HepG2 (cell line): ENCODE results near the gene CDK2. TPM values are rescaled to one million over a fixed set of nuclear protein-coding genes. Genes with fewer than 3 reads are reported as not detected.

Experiments used
- ARNT2 ChIP-seq: sonication (generic); formaldehyde crosslinking; IDR thresholded peaks from 2 replicates; pipeline ENCODE4 v1.8.0; 2022; ENCODE audit warnings: mild to moderate bottlenecking, low read depth, missing genetic modification reagents, moderate library complexity
- ATF4 ChIP-seq, 2 experiments: fragments of 450-650 bp in 1 of 2; sonication (generic) in 1 of 2; formaldehyde crosslinking; IDR thresholded peaks; 2 replicates each; pipeline versions ENCODE4 v1.5.0 to v1.8.0; 2020 to 2022; ENCODE audit warnings: mild to moderate bottlenecking in 1 of 2, missing genetic modification reagents in 1 of 2
- CC2D1A ChIP-seq: sonication (generic); formaldehyde crosslinking; IDR thresholded peaks from 2 replicates; pipeline ENCODE4 v1.8.1; 2023; ENCODE audit warnings: mild to moderate bottlenecking, missing genetic modification reagents
- DNMT1 ChIP-seq: sonication (generic); formaldehyde crosslinking; IDR thresholded peaks from 2 replicates; pipeline ENCODE4 v1.5.1; 2020; ENCODE audit warnings: mild to moderate bottlenecking, missing genetic modification reagents
- HIVEP1 ChIP-seq: sonication (generic); formaldehyde crosslinking; IDR thresholded peaks from 2 replicates; pipeline ENCODE4 v1.4.0; 2020; ENCODE audit warnings: mild to moderate bottlenecking, missing genetic modification reagents
- HMG20B ChIP-seq: conservative IDR thresholded peaks from 2 replicates; pipeline ENCODE4 v1.6.1; 2016; ENCODE audit warnings: missing genetic modification reagents, missing compliant biosample characterization
- ISX ChIP-seq: sonication (generic); formaldehyde crosslinking; conservative IDR thresholded peaks from 2 replicates; pipeline ENCODE4 v1.5.0; 2020; ENCODE audit warnings: missing genetic modification reagents
- MTA3 ChIP-seq: sonication (generic); formaldehyde crosslinking; IDR thresholded peaks from 2 replicates; pipeline ENCODE4 v1.4.0; 2020; ENCODE audit warnings: missing genetic modification reagents
- NPAS2 ChIP-seq: sonication (generic); formaldehyde crosslinking; IDR thresholded peaks from 2 replicates; pipeline ENCODE4 v1.8.0; 2022; ENCODE audit warnings: mild to moderate bottlenecking, missing genetic modification reagents, borderline replicate concordance
- PAF1 ChIP-seq: IDR thresholded peaks from 2 replicates; pipeline ENCODE4 v1.6.1; 2016; ENCODE audit warnings: missing genetic modification reagents, missing compliant biosample characterization
- POGZ ChIP-seq: sonication (generic); formaldehyde crosslinking; IDR thresholded peaks from 2 replicates; pipeline ENCODE4 v1.4.0; 2020; ENCODE audit warnings: mild to moderate bottlenecking, missing genetic modification reagents
- SNAI1 ChIP-seq: sonication (generic); formaldehyde crosslinking; IDR thresholded peaks from 2 replicates; pipeline ENCODE4 v1.5.0; 2020; ENCODE audit warnings: mild to moderate bottlenecking, missing genetic modification reagents, borderline replicate concordance
- U2AF2 ChIP-seq: fragments of 200-400 bp; formaldehyde crosslinking; IDR thresholded peaks from 2 replicates; pipeline ENCODE4 v1.6.1; 2017; ENCODE audit warnings: low read depth, mild to moderate bottlenecking, low read length
- ZNF232 ChIP-seq: sonication (generic); formaldehyde crosslinking; IDR thresholded peaks from 2 replicates; pipeline ENCODE4 v1.4.0; 2020; ENCODE audit warnings: missing genetic modification reagents, borderline replicate concordance
- ZNF253 ChIP-seq: sonication (generic); formaldehyde crosslinking; IDR thresholded peaks from 2 replicates; pipeline ENCODE4 v1.8.0; 2022; ENCODE audit warnings: mild to moderate bottlenecking, missing genetic modification reagents, borderline replicate concordance
- ZNF329 ChIP-seq: sonication (generic); formaldehyde crosslinking; IDR thresholded peaks from 2 replicates; pipeline ENCODE4 v1.9.0; 2021; ENCODE audit warnings: low read depth, mild to moderate bottlenecking, missing genetic modification reagents
- ZNF33B ChIP-seq: sonication (generic); formaldehyde crosslinking; IDR thresholded peaks from 2 replicates; pipeline ENCODE4 v1.5.1; 2020; ENCODE audit warnings: mild to moderate bottlenecking, missing genetic modification reagents
- ZNF572 ChIP-seq: sonication (generic); formaldehyde crosslinking; IDR thresholded peaks from 2 replicates; pipeline ENCODE4 v1.5.1; 2020; ENCODE audit warnings: mild to moderate bottlenecking, missing genetic modification reagents
- ZNF691 ChIP-seq: sonication (generic); formaldehyde crosslinking; IDR thresholded peaks from 2 replicates; pipeline ENCODE4 v1.4.0; 2020; ENCODE audit warnings: missing genetic modification reagents, low read depth, mild to moderate bottlenecking, borderline replicate concordance
- ZNF773 ChIP-seq: sonication (generic); formaldehyde crosslinking; IDR thresholded peaks from 2 replicates; pipeline ENCODE4 v1.4.0; 2020; ENCODE audit warnings: missing genetic modification reagents, borderline replicate concordance
- polyA plus RNA-seq, 8 experiments: library from polyadenylated mRNA; depleted of rRNA in 3 of 8; stranded (reverse) in 7 of 8; unstranded in 1 of 8; fragments of >200 nt; fragmentation: Illumina TruSeq in 4 of 8; extraction: Trizol in 4 of 8; gene quantifications; 2 replicates each; pipeline versions ENCODE4 v1.2.1 to v1.2.3, GENCODE V29; 2011 to 2016; ENCODE audit warnings: low read depth in 4 of 8, missing spikeins in 1 of 8, mixed read lengths in 1 of 8; ENCODE audit not compliant: insufficient read depth in 1 of 8
- total RNA-seq, 5 experiments: library from RNA; depleted of rRNA; stranded (reverse); fragments of >200 nt; fragmentation: Illumina TruSeq; extraction: Trizol; gene quantifications; 2 replicates each; pipeline ENCODE4 v1.2.3, GENCODE V29; 2016; ENCODE audit warnings: low read depth in 1 of 5
- TF ChIP-seq, protein P1 (sequence below): sonication (generic); formaldehyde crosslinking; conservative IDR thresholded peaks from 2 replicates; pipeline ENCODE4 v1.4.0; 2020; ENCODE audit warnings: missing genetic modification reagents
- TF ChIP-seq, protein P2 (sequence below): sonication (generic); formaldehyde crosslinking; IDR thresholded peaks from 2 replicates; pipeline ENCODE4 v1.9.0; 2021; ENCODE audit warnings: missing genetic modification reagents, borderline replicate concordance
- TF ChIP-seq, protein P3 (sequence below): sonication (generic); formaldehyde crosslinking; IDR thresholded peaks from 2 replicates; pipeline ENCODE4 v1.4.0; 2020; ENCODE audit warnings: missing genetic modification reagents

Gene CDK2
- total and polyA plus RNA-seq, 2 of the 13 experiments (the other 11 are each of a cell fraction or from before 2014, with no cell fraction given) = 47.5 to 52.6 TPM

GRCh38 chr12:55973599-55974307 lies 7.1 kb downstream of the CDK2 start, which contains the start of gene RAB5B (continued):
- TF ChIP-seq ZNF329 (CRISPR knock-in tag) (peak; percentile 77; the same call in 1 of the 2 replicates), ZNF572 (CRISPR knock-in tag) (0 out of 2 replicates have a peak, but pooled peaks have one; percentile 62), ZNF33B (CRISPR knock-in tag) (0 out of 2 replicates have a peak, but pooled peaks have one; percentile 82), ZNF773 (CRISPR knock-in tag) (peak; percentile 70; the same call in 1 of the 2 replicates), HIVEP1 (CRISPR knock-in tag) (peak; percentile 79), POGZ (CRISPR knock-in tag) (peak; percentile 81), CC2D1A (CRISPR knock-in tag) (no peak), SNAI1 (peak; percentile 68; the same call in 1 of the 2 replicates), ATF4 (CRISPR knock-in tag; IDR thresholded peaks at IDR 0.05) (peak in 1 of 2 experiments; percentile 70; a peak in 1 of 4 replicates), ARNT2 (no peak; the same call in 1 of the 2 replicates), DNMT1 (CRISPR knock-in tag) (no peak), PAF1 (CRISPR knock-in tag) (no peak), MTA3 (no peak), ZNF691 (CRISPR knock-in tag) (peak; percentile 62; the same call in 1 of the 2 replicates), HMG20B (no peak), ZNF253 (CRISPR knock-in tag) (no peak), ISX (CRISPR knock-in tag) (no peak), NPAS2 (CRISPR knock-in tag) (no peak), U2AF2 (no peak), ZNF232 (CRISPR knock-in tag) (peak; percentile 30; the same call in 1 of the 2 replicates)
- TF ChIP-seq, protein P1, sequence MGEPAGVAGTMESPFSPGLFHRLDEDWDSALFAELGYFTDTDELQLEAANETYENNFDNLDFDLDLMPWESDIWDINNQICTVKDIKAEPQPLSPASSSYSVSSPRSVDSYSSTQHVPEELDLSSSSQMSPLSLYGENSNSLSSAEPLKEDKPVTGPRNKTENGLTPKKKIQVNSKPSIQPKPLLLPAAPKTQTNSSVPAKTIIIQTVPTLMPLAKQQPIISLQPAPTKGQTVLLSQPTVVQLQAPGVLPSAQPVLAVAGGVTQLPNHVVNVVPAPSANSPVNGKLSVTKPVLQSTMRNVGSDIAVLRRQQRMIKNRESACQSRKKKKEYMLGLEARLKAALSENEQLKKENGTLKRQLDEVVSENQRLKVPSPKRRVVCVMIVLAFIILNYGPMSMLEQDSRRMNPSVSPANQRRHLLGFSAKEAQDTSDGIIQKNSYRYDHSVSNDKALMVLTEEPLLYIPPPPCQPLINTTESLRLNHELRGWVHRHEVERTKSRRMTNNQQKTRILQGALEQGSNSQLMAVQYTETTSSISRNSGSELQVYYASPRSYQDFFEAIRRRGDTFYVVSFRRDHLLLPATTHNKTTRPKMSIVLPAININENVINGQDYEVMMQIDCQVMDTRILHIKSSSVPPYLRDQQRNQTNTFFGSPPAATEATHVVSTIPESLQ (CRISPR knock-in tag) = no peak; the same call in 1 of the 2 replicates
- TF ChIP-seq, protein P2, sequence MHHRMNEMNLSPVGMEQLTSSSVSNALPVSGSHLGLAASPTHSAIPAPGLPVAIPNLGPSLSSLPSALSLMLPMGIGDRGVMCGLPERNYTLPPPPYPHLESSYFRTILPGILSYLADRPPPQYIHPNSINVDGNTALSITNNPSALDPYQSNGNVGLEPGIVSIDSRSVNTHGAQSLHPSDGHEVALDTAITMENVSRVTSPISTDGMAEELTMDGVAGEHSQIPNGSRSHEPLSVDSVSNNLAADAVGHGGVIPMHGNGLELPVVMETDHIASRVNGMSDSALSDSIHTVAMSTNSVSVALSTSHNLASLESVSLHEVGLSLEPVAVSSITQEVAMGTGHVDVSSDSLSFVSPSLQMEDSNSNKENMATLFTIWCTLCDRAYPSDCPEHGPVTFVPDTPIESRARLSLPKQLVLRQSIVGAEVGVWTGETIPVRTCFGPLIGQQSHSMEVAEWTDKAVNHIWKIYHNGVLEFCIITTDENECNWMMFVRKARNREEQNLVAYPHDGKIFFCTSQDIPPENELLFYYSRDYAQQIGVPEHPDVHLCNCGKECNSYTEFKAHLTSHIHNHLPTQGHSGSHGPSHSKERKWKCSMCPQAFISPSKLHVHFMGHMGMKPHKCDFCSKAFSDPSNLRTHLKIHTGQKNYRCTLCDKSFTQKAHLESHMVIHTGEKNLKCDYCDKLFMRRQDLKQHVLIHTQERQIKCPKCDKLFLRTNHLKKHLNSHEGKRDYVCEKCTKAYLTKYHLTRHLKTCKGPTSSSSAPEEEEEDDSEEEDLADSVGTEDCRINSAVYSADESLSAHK (CRISPR knock-in tag) = 0 out of 2 replicates have a peak, but pooled peaks have one; percentile 20
- TF ChIP-seq, protein P3, sequence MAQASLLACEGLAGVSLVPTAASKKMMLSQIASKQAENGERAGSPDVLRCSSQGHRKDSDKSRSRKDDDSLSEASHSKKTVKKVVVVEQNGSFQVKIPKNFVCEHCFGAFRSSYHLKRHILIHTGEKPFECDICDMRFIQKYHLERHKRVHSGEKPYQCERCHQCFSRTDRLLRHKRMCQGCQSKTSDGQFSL = no peak
